RWPE1 (cell line): Measurements from ENCODE around the gene MKLN1.

ENCODE experiments used
- CTCF ChIA-PET: fragments of 350-600 bp; sonication (Branson Sonifier 250); formaldehyde crosslinking; extraction: SDS; loops from one replicate; lab custom pipeline; 2021; lab: Yijun Ruan, JAX
- POLR2A ChIA-PET: fragments of 400-600 bp; formaldehyde crosslinking; extraction: SDS; loops from one replicate; lab custom pipeline; 2020; ENCODE audit warnings: antibody characterized with exemption; ENCODE audit not compliant: low non-redundant PET; lab: Yijun Ruan, JAX
- DNase-seq: peaks from one replicate; pipeline ENCODE4 v3.0.0; 2012; ENCODE audit warnings: low spot score
- H3K27ac ChIP-seq: fragments of 450-650 bp; 2 replicates; pipeline ENCODE4 v1.5.1; 2017
- CTCF ChIP-seq: fragments of 450-650 bp; conservative IDR thresholded peaks from 2 replicates; pipeline ENCODE4 v1.5.1; 2017; ENCODE audit warnings: low read depth, mild to moderate bottlenecking

Gene MKLN1

GRCh38 chr7:131529179-131529578, 201.5 kb downstream of the MKLN1 start:
- no peak for TF ChIP-seq CTCF
- H3K27ac ChIP-seq, result no peak overlapping the region
- POLR2A ChIA-PET, result no interaction called here
- CTCF ChIA-PET, result interaction anchor here (0.6 kb wide), 1 partner anchor 18 kb away, joined by 8 read pairs; no protein-coding TSS in a partner anchor
- DNase-seq, result no peak

GRCh38 chr7:131529617-131530016, 201.9 kb downstream of the MKLN1 start:
- DNase-seq, result no peak
- CTCF ChIA-PET, result no interaction called here
- POLR2A ChIA-PET, result no interaction called here
- H3K27ac ChIP-seq, result no peak overlapping the region
- no peak for TF ChIP-seq CTCF

- TF ChIP-seq CTCF, result no peak
- no peak for DNase-seq
- ChIA-PET CTCF (no interaction called here), POLR2A (no interaction called here)
- no peak overlapping the region for H3K27ac ChIP-seq
Measured at GRCh38 chr7:131530137-131530536, 202.5 kb downstream of the MKLN1 start.

- no peak overlapping the region for H3K27ac ChIP-seq
- no peak for DNase-seq
- ChIA-PET POLR2A (no interaction called here), CTCF (interaction anchor here (0.7 kb wide), 1 partner anchor 642 kb away, joined by 4 read pairs; no protein-coding TSS in a partner anchor)
- no peak for TF ChIP-seq CTCF
Measured at GRCh38 chr7:131532570-131533091, 205.0 kb downstream of the MKLN1 start.

- DNase-seq, result no peak
- POLR2A ChIA-PET, result no interaction called here
- H3K27ac ChIP-seq, result no peak overlapping the region
- CTCF ChIA-PET, result interaction anchor here (0.7 kb wide), 1 partner anchor 642 kb away, joined by 4 read pairs; no protein-coding TSS in a partner anchor
- no peak for TF ChIP-seq CTCF
Measured at GRCh38 chr7:131533151-131533559, 205.5 kb downstream of the MKLN1 start.

- no peak for TF ChIP-seq CTCF
- CTCF ChIA-PET, result interaction anchor here (1.0 kb wide), 1 partner anchor 14 kb away, joined by 3 read pairs; no protein-coding TSS in a partner anchor
- POLR2A ChIA-PET, result no interaction called here
- H3K27ac ChIP-seq, result no peak overlapping the region
- no peak for DNase-seq
Measured at GRCh38 chr7:131533566-131534561, 206.2 kb downstream of the MKLN1 start.
